Measurements from ENCODE around the gene ALG14.

The ALG14 gene

DNA sequence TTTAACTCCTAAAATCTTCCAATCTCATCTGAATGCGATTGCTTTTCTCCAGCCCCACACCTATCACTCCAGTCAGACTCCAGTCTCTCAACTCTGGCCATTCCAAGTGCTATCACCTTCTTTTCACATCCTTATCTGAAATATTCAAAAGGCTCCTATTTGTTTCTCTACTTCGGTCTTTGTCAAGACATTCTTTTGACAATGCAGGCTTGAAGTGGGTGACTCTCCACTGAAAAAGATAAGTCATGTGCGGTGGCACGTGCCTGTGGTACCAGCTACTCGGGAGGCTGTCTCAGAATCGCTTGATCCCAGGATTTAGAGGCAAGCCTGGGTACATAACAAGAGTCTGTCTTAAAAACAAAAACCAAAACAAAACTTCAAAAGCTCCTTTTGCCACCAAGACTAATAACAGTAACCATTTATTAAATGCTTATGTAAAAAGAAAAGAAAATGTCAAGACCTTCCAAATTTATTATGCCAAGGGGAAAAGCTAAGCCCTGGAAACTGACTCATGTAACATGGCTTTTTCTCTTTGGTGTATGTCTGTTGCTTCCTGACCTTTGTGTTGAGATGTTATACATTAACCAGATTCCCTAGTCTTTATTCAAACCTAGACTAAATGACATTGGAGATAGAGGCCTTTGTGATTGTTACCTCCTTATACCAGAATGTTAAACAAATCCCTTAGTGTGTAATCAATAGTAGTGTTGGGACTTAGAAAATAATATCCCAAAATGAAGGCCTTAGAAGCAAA, 3.6 kb downstream of the ALG14 start:
- ATAC-seq (ENCODE audit: insufficient read depth, low read depth): no peak
- H3K4me2 ChIP-seq (ENCODE audit: insufficient read depth, low read length): no peak overlapping the region
- peaks cover 21% of the 10 kb centered on the region for H3K4me1 ChIP-seq (ENCODE audit: insufficient read depth, low read length)
- H3K27me3 ChIP-seq (ENCODE audit: insufficient read depth, low read length, poor library complexity): no peaks in the 10 kb centered on the region
- H2AFZ ChIP-seq (ENCODE audit: low read depth, low read length): no peak overlapping the region
- no peak for DNase-seq
- no peak overlapping the region for H3K4me3 ChIP-seq (ENCODE audit: low read depth in 1 of 2, low read length in 2 of 2)
- H3K9me3 ChIP-seq (ENCODE audit: insufficient read depth, low read length, severe bottlenecking): no peaks in the 10 kb centered on the region
- no peak overlapping the region for H3K9ac ChIP-seq (ENCODE audit: low read depth, low read length)
- no peak overlapping the region for H3K27ac ChIP-seq (ENCODE audit: low read length)
- peaks cover 9% of the 10 kb centered on the region for H3K79me2 ChIP-seq (ENCODE audit: insufficient read depth, low read length)
- no peaks in the 10 kb centered on the region for H3K36me3 ChIP-seq (ENCODE audit: insufficient read depth, low read length)
- TF ChIP-seq EZH2 (IDR thresholded peaks at IDR 0.05; ENCODE audit: borderline replicate concordance, low read depth, low read length, severe bottlenecking): no peak
- TF ChIP-seq, protein P1, sequence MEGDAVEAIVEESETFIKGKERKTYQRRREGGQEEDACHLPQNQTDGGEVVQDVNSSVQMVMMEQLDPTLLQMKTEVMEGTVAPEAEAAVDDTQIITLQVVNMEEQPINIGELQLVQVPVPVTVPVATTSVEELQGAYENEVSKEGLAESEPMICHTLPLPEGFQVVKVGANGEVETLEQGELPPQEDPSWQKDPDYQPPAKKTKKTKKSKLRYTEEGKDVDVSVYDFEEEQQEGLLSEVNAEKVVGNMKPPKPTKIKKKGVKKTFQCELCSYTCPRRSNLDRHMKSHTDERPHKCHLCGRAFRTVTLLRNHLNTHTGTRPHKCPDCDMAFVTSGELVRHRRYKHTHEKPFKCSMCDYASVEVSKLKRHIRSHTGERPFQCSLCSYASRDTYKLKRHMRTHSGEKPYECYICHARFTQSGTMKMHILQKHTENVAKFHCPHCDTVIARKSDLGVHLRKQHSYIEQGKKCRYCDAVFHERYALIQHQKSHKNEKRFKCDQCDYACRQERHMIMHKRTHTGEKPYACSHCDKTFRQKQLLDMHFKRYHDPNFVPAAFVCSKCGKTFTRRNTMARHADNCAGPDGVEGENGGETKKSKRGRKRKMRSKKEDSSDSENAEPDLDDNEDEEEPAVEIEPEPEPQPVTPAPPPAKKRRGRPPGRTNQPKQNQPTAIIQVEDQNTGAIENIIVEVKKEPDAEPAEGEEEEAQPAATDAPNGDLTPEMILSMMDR (IDR thresholded peaks at IDR 0.05; ENCODE audit: borderline replicate concordance, extremely low read depth, low read length, poor library complexity, severe bottlenecking): no peak
- no peaks in the 10 kb centered on the region for H4K20me1 ChIP-seq (ENCODE audit: insufficient read depth, low read length)

DNA sequence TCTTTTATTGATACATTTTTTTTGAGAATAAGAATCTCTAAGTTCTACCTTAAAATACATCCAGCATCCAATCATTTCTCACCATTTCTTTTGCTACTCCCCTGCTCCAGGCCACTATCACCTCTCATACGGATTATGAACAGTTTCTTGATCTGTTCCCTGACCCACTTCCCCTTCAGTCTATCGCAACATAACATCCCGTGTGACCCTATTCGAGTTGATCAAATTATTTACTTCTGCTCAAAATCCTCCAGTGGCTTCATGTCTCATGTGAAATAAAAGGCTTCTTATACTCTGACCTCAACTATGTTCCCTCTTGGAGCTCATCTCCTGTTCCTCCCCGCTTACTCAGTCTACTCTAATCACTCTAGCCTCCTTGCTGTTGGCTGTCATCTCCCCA, 5.2 kb downstream of the ALG14 start:
- TF ChIP-seq, protein P1 (IDR thresholded peaks at IDR 0.05; ENCODE audit: borderline replicate concordance, extremely low read depth, low read length, poor library complexity, severe bottlenecking): no peak
- TF ChIP-seq EZH2 (IDR thresholded peaks at IDR 0.05; ENCODE audit: borderline replicate concordance, low read depth, low read length, severe bottlenecking): no peak
- H2AFZ ChIP-seq (ENCODE audit: low read depth, low read length): no peak overlapping the region
- H3K27ac ChIP-seq (ENCODE audit: low read length): no peak overlapping the region
- H3K36me3 ChIP-seq (ENCODE audit: insufficient read depth, low read length): 0 out of 2 replicates have a peak, but pooled peaks cover 2% of the 10 kb centered on the region
- H3K9me3 ChIP-seq (ENCODE audit: insufficient read depth, low read length, severe bottlenecking): no peaks in the 10 kb centered on the region
- ATAC-seq (ENCODE audit: insufficient read depth, low read depth): no peak
- H3K27me3 ChIP-seq (ENCODE audit: insufficient read depth, low read length, poor library complexity): no peaks in the 10 kb centered on the region
- peaks cover 11% of the 10 kb centered on the region for H3K4me1 ChIP-seq (ENCODE audit: insufficient read depth, low read length)
- peaks cover 9% of the 10 kb centered on the region for H3K79me2 ChIP-seq (ENCODE audit: insufficient read depth, low read length)
- no peak overlapping the region for H3K4me2 ChIP-seq (ENCODE audit: insufficient read depth, low read length)
- no peaks in the 10 kb centered on the region for H4K20me1 ChIP-seq (ENCODE audit: insufficient read depth, low read length)
- H3K4me3 ChIP-seq (ENCODE audit: low read depth in 1 of 2, low read length in 2 of 2): no peak overlapping the region
- DNase-seq: no peak
- no peak overlapping the region for H3K9ac ChIP-seq (ENCODE audit: low read depth, low read length)

DNA sequence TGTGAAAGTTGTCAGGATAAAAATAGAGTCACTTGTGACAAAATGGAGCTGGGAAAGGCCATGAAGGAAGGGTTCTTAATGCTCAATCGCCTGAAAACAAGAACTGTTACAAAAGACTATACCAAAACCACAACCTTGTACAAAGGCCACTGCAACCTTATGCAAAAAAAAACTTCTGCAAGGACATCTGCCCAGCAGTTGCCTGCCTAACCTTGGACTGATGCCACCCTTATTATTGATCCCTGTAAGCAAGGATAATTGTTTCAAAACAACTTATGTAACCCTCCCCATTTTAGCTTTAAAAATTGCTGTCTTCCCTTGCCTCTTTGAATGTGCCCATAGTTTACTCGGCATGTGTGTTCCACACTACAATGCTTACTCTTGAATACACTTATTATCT, 5.7 kb downstream of the ALG14 start:
- Histone ChIP-seq H3K27ac (ENCODE audit: low read length) (no peak overlapping the region), H2AFZ (ENCODE audit: low read depth, low read length) (no peak overlapping the region), H3K9me3 (ENCODE audit: insufficient read depth, low read length, severe bottlenecking) (no peaks in the 10 kb centered on the region), H3K27me3 (ENCODE audit: insufficient read depth, low read length, poor library complexity) (no peaks in the 10 kb centered on the region), H3K4me1 (ENCODE audit: insufficient read depth, low read length) (peaks cover 10% of the 10 kb centered on the region), H3K9ac (ENCODE audit: low read depth, low read length) (no peak overlapping the region), H3K36me3 (ENCODE audit: insufficient read depth, low read length) (0 out of 2 replicates have a peak, but pooled peaks cover 2% of the 10 kb centered on the region), H3K79me2 (ENCODE audit: insufficient read depth, low read length) (peaks cover 7% of the 10 kb centered on the region), H3K4me2 (ENCODE audit: insufficient read depth, low read length) (no peak overlapping the region), H3K4me3 (ENCODE audit: low read depth in 1 of 2, low read length in 2 of 2) (no peak overlapping the region), H4K20me1 (ENCODE audit: insufficient read depth, low read length) (no peaks in the 10 kb centered on the region)
- TF ChIP-seq, protein P1 (IDR thresholded peaks at IDR 0.05; ENCODE audit: borderline replicate concordance, extremely low read depth, low read length, poor library complexity, severe bottlenecking): no peak
- no peak for TF ChIP-seq EZH2 (IDR thresholded peaks at IDR 0.05; ENCODE audit: borderline replicate concordance, low read depth, low read length, severe bottlenecking)
- DNase-seq (no peak), ATAC-seq (ENCODE audit: insufficient read depth, low read depth) (no peak)

Measured in DND-41 (cell line).